HEK293T (cell line): Measurements from ENCODE around the gene JPH4.

Source experiments
- CTCF ChIA-PET: fragments of 350-600 bp; formaldehyde crosslinking; extraction: SDS; loops from one replicate; lab custom pipeline; 2021; ENCODE audit warnings: antibody characterized with exemption, inconsistent platforms; lab: Yijun Ruan, JAX
- POLR2A ChIA-PET: fragments of 350-600 bp; formaldehyde crosslinking; extraction: SDS; loops from one replicate; lab custom pipeline; 2020; ENCODE audit warnings: antibody characterized with exemption, inconsistent platforms; lab: Yijun Ruan, JAX
- DNase-seq: peaks from one replicate; pipeline ENCODE4 v3.0.0; 2012; ENCODE audit warnings: mixed read lengths; ENCODE audit errors: extremely low spot score
- ARNT ChIP-seq: fragments of 450-650 bp; IDR thresholded peaks from 2 replicates; pipeline ENCODE4 v1.6.1; 2017; ENCODE audit warnings: mild to moderate bottlenecking
- BHLHE40 ChIP-seq: fragments of 450-650 bp; IDR thresholded peaks from 2 replicates; pipeline ENCODE4 v1.6.1; 2016; ENCODE audit warnings: mild to moderate bottlenecking, moderate library complexity, borderline replicate concordance
- CTBP1 ChIP-seq: fragments of 450-650 bp; IDR thresholded peaks from 2 replicates; pipeline ENCODE4 v1.6.1; 2016; ENCODE audit warnings: borderline replicate concordance
- ELF4 ChIP-seq: fragments of 450-650 bp; IDR thresholded peaks from 2 replicates; pipeline ENCODE4 v1.6.1; 2017; ENCODE audit warnings: antibody characterized with exemption
- FOXA1 ChIP-seq: fragments of 450-650 bp; IDR thresholded peaks from 2 replicates; pipeline ENCODE4 v1.6.1; 2016; ENCODE audit warnings: mild to moderate bottlenecking
- FOXK2 ChIP-seq: fragments of 450-650 bp; IDR thresholded peaks from 2 replicates; pipeline ENCODE4 v1.6.1; 2016; ENCODE audit warnings: mild to moderate bottlenecking
- FOXM1 ChIP-seq: fragments of 450-650 bp; IDR thresholded peaks from 2 replicates; pipeline ENCODE4 v1.6.1; 2017; ENCODE audit warnings: mild to moderate bottlenecking, borderline replicate concordance
- HDGF ChIP-seq: fragments of 450-650 bp; IDR thresholded peaks from 2 replicates; pipeline ENCODE4 v1.6.1; 2017; ENCODE audit warnings: antibody characterized with exemption, borderline replicate concordance
- L3MBTL2 ChIP-seq: fragments of 450-650 bp; conservative IDR thresholded peaks from 2 replicates; pipeline ENCODE4 v1.6.1; 2016; ENCODE audit warnings: mild to moderate bottlenecking
- LEF1 ChIP-seq: fragments of 450-650 bp; IDR thresholded peaks from 2 replicates; pipeline ENCODE4 v1.6.1; 2017; ENCODE audit warnings: mild to moderate bottlenecking, borderline replicate concordance
- NFRKB ChIP-seq: fragments of 450-650 bp; IDR thresholded peaks from 2 replicates; pipeline ENCODE4 v1.6.1; 2016; ENCODE audit warnings: mild to moderate bottlenecking, moderate library complexity
- SP1 ChIP-seq: fragments of 450-650 bp; IDR thresholded peaks from 2 replicates; pipeline ENCODE4 v1.6.1; 2017
- SUZ12 ChIP-seq: fragments of 450-650 bp; IDR thresholded peaks from 2 replicates; pipeline ENCODE4 v1.6.1; 2016; ENCODE audit warnings: mild to moderate bottlenecking
- TARDBP ChIP-seq: fragments of 450-650 bp; IDR thresholded peaks from 2 replicates; pipeline ENCODE4 v1.6.1; 2016
- ZNF384 ChIP-seq: fragments of 450-650 bp; IDR thresholded peaks from 2 replicates; pipeline ENCODE4 v1.6.1; 2016
- TF ChIP-seq, protein P1 (sequence below): fragments of 450-650 bp; IDR thresholded peaks from 2 replicates; pipeline ENCODE4 v1.6.1; 2016

Gene JPH4

DNA sequence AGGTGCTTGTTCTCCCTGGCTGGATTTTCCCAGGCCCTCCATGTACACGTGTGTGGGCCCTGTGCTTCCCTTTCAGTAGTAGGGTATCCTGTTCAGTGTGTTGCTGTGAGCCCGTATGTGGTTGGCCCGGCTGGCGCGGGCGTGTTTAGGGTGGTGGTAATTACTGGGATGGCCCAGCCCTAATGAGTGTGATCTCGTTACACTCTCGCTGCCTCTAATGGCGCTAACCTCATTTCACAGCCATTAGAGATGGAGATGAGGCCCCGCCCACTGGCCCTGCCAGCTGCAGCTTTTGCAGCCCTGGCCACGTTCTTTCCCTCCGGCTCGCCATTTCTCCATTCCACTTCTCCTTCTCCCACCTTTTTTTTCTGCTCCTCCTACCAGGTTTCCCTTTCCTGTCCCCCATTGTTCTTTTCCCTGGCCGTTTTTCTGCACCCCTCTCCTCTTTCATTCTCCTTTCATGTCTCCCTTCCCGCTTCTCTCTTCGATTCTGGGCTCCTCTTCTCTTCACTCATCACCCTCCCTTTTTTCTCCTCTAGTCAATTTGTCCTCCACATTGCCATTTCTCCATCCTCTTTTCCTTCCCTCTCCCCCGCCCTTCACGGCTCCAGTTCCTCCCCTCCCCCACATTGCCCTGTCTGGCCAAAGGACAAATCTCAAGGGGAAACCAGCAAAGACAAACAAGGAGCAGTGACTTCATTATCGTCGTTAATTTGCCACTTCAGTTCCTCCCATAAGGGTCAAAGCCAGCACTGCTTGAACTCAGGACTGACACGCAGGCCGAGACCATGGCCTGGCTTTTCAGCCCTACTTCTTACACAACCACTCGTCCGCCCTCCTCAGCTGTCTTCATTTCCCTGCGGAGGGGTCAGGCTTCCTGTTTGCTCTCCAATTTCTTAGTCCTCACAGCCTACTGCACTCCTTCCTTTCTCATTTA, 33.8 kb downstream of the JPH4 start:
- ChIA-PET POLR2A (no interaction called here), CTCF (no interaction called here)
- TF ChIP-seq SP1 (no peak), HDGF (no peak), FOXA1 (no peak), FOXK2 (no peak), ELF4 (no peak), NFRKB (no peak), LEF1 (no peak), CTBP1 (no peak), SUZ12 (no peak), L3MBTL2 (no peak), TARDBP (no peak), ZNF384 (no peak)
- no peak for DNase-seq

DNA sequence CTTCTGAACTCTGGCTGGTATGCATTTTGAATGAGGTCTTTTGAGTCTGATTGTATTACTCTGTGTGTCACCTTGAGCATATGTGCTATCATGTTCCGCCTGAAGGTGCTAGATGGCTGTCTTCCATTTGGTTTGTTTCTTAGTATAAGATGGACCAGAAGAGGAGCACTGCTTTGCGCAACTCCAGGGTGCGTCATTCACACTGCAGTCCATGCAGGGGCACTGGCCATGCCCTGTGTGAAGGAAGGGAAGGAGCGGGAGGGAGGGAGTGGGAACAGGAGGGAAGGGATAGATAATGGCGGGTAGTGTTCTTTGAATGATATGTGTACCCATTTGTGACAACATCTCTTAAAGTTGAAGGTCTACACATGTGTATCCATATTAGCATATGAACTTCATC, 35.2 kb downstream of the JPH4 start:
- TF ChIP-seq FOXA1 (no peak), TARDBP (no peak), FOXM1 (no peak), FOXK2 (no peak), L3MBTL2 (no peak), ZNF384 (no peak), SP1 (no peak), BHLHE40 (no peak), HDGF (no peak), NFRKB (no peak), SUZ12 (no peak), ARNT (no peak), ELF4 (no peak), LEF1 (no peak), CTBP1 (no peak)
- TF ChIP-seq, protein P1, sequence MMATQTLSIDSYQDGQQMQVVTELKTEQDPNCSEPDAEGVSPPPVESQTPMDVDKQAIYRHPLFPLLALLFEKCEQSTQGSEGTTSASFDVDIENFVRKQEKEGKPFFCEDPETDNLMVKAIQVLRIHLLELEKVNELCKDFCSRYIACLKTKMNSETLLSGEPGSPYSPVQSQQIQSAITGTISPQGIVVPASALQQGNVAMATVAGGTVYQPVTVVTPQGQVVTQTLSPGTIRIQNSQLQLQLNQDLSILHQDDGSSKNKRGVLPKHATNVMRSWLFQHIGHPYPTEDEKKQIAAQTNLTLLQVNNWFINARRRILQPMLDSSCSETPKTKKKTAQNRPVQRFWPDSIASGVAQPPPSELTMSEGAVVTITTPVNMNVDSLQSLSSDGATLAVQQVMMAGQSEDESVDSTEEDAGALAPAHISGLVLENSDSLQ: no peak
- DNase-seq: no peak
- POLR2A ChIA-PET: interaction anchor here (1.3 kb wide), 1 partner anchor 12 kb away, joined by 3 read pairs; the partner anchor contains the start of gene THTPA
- CTCF ChIA-PET: no interaction called here

DNA sequence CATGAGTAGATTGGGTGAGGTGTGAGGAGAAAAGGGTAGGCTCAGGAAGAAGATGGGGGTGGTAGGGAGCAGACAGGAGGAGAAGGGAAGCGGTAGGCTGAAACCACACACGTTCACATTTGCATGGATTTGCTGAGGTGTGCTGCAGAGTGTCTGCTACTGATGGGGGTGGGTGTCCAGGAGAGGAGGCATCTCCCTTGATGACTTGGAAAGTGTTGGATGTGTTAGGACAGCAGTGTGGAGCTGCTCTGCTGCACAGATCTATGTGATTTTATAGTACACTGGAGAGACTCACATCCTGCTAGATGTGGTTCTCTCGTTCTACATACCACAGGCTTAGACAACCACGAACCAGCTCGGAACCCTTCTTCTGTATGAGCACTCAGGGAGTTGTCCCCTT, 36.3 kb downstream of the JPH4 start:
- CTCF ChIA-PET: no interaction called here
- TF ChIP-seq SP1 (no peak), ARNT (no peak), NFRKB (no peak), FOXA1 (no peak), TARDBP (no peak), LEF1 (no peak), SUZ12 (no peak), BHLHE40 (no peak), HDGF (no peak), ZNF384 (no peak), FOXK2 (no peak), L3MBTL2 (no peak)
- TF ChIP-seq, protein P1: no peak
- DNase-seq: no peak
- POLR2A ChIA-PET: interaction anchor here (1.3 kb wide), 1 partner anchor 13 kb away, joined by 3 read pairs; the partner anchor contains the start of gene THTPA

DNA sequence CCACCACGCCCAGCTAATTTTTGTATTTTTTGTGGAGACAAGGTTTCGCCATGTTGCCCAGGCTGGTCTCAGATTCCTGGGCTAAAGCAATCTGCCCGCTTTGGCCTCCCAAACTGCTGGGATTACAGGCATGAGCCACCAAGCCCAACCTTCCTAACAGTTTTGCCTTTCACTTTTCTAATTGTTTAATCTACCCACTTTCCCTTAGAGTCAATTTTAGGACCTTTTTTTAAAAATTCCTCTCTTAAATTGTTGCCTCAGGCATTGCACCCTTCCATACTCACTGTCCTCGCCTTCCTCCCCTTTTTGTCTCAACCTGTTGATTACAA, 38.5 kb downstream of the JPH4 start:
- TF ChIP-seq HDGF (no peak), ELF4 (no peak), SUZ12 (no peak), BHLHE40 (no peak), CTBP1 (no peak), L3MBTL2 (no peak), ZNF384 (no peak), FOXA1 (no peak), ARNT (no peak), TARDBP (no peak), NFRKB (no peak), SP1 (no peak), FOXM1 (no peak), LEF1 (no peak), FOXK2 (no peak)
- TF ChIP-seq, protein P1: no peak
- ChIA-PET POLR2A (no interaction called here), CTCF (interaction anchor here (1.1 to 2.4 kb wide), 2 partner anchors 8 to 62 kb away, joined by 3 to 6 read pairs; no protein-coding TSS in a partner anchor)
- no peak for DNase-seq

DNA sequence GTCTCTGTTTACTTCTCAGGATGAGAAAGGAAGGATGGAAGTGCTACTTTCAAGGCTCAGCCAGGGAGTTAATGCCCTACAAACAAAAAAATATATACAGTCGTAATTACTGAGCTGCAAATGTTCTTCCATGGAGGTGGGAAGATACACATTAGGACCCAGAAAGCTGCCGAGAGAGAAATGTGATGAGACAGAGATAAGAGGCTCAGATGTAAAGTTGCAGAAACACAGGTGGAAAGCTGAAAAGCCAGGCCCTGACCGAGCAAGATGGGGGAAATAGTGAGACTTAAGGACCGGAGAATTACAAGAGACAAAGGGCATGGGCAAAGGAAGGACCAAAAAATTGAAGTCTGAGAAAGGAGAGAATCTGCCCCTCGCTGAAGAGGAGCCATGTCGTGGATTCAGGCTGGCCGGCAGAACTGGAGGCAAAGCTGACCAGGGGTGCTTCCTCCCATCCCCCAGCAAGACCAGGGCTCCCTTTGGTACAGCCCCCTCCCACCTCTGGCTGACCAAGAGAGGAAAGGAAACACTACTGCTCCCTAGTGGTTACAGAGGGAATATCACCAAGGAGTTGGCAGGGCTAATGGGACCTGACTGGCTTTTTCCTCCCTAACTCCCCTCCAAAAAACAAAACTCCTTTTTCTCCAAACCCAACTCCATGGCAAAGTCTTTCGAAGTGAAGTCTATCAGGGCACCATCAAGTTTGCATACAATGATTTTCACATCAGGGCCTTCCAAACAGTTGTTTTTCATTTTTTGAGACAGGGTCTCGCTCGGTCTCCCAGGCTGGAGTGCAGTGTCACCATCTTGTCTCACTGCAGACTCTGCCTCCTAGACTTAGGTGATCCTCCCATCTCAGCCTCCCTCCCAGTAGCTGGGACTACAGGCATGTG, 39.1 kb downstream of the JPH4 start:
- ChIA-PET CTCF (interaction anchor here (1.1 to 2.4 kb wide), 4 partner anchors 9 to 61 kb away, joined by 3 to 6 read pairs (median 4); no protein-coding TSS in a partner anchor), POLR2A (interaction anchor here (1.0 to 1.5 kb wide), 4 partner anchors 16 to 22 kb away, joined by 3 to 7 read pairs (median 4); no protein-coding TSS in a partner anchor)
- TF ChIP-seq ELF4 (no peak), ARNT (no peak), NFRKB (no peak), FOXA1 (no peak), SUZ12 (no peak), HDGF (no peak), BHLHE40 (no peak), TARDBP (no peak)
- peak; percentile 81 for DNase-seq
